Effector CD8-positive, alpha-beta T cell (primary cell): ENCODE results near the gene MAP2K4.
A peak's percentile ranks its signal among the peaks of the same experiment; 100 is the strongest.
"Not testable (repeated sequence)": the region's sequence is repeated elsewhere in the genome, so short reads cannot be mapped to it uniquely, and the experiment has no call there.

Experiments
- DNase-seq: peaks from one replicate; lab custom pipeline; 2025; lab: John Stamatoyannopoulos, UW
- total RNA-seq, 4 experiments: gene quantifications; one replicate each; lab custom pipeline; 2026; lab: John Stamatoyannopoulos, UW

MAP2K4 gene
- total RNA-seq = 70.6 to 101 (median 75.7) reads per million in 4 experiments

- DNase-seq = peak; percentile 91
Observed at GRCh38 chr17:12020642-12021622, at the start of gene MAP2K4. Gene MAP2K4, plus strand, starts transcription at chr17:12020877. Its CDS starts 10 bp downstream, at chr17:12020887.

GRCh38 chr17:11972741-11973140 is 47.9 kb upstream of the MAP2K4 start:
- not testable (repeated sequence) for DNase-seq

- no peak for DNase-seq
Observed at GRCh38 chr17:11979795-11980194, 40.9 kb upstream of the MAP2K4 start.

- no peak for DNase-seq
Observed at GRCh38 chr17:11980813-11981212, 39.9 kb upstream of the MAP2K4 start.

- no peak for DNase-seq
Observed at GRCh38 chr17:11981862-11982261, 38.8 kb upstream of the MAP2K4 start.

- no peak for DNase-seq
Observed at GRCh38 chr17:11986179-11986941, 34.3 kb upstream of the MAP2K4 start.

GRCh38 chr17:11986942-11987329 is 33.7 kb upstream of the MAP2K4 start:
- DNase-seq = no peak

- DNase-seq = no peak
Observed at GRCh38 chr17:11990363-11990983, 30.2 kb upstream of the MAP2K4 start.

- DNase-seq = no peak
Observed at GRCh38 chr17:11991461-11991860, 29.2 kb upstream of the MAP2K4 start.

- DNase-seq = peak; percentile 44
Observed at GRCh38 chr17:11996722-11997146, 23.9 kb upstream of the MAP2K4 start.

- DNase-seq = peak; percentile 86
Observed at GRCh38 chr17:11997147-11997971, 23.3 kb upstream of the MAP2K4 start, which contains the start of gene ZNF18. Gene ZNF18, minus strand, starts transcription at chr17:11997475. Its CDS starts 4,646 bp downstream, at chr17:11992829.

GRCh38 chr17:11997972-11998233 is 22.8 kb upstream of the MAP2K4 start:
- no peak for DNase-seq

GRCh38 chr17:11999696-12000095 is 21.0 kb upstream of the MAP2K4 start:
- no peak for DNase-seq

- DNase-seq = no peak
Observed at GRCh38 chr17:12007466-12007865, 13.2 kb upstream of the MAP2K4 start.

GRCh38 chr17:12021623-12022140 is 1.0 kb downstream of the MAP2K4 start:
- no peak for DNase-seq

- no peak for DNase-seq
Observed at GRCh38 chr17:12022310-12022709, 1.6 kb downstream of the MAP2K4 start.

GRCh38 chr17:12024327-12024726 is 3.6 kb downstream of the MAP2K4 start:
- no peak for DNase-seq

- DNase-seq = no peak
Observed at GRCh38 chr17:12027658-12028057, 7.0 kb downstream of the MAP2K4 start.

- no peak for DNase-seq
Observed at GRCh38 chr17:12028611-12029010, 7.9 kb downstream of the MAP2K4 start.

GRCh38 chr17:12034538-12034937 is 13.9 kb downstream of the MAP2K4 start:
- no peak for DNase-seq

GRCh38 chr17:12035673-12036072 is 15.0 kb downstream of the MAP2K4 start:
- DNase-seq = no peak
